Stimulated activated CD8-positive, alpha-beta memory T cell treated with anti-CD3 and anti-CD28 coated beads, Interleukin-2, amount 100 ng/mL, for 48 hours (primary cell): ENCODE data around the gene SMYD5.
"Not testable (repeated sequence)": the region's sequence is repeated elsewhere in the genome, so short reads cannot be mapped to it uniquely, and the experiment has no call there.

ENCODE experiments used
- DNase-seq, 2 donors: peaks; one replicate each; pipeline ENCODE4 v3.0.0-alpha.2; 2020; ENCODE audit warnings: low read depth in 2 of 2

The SMYD5 gene

DNA sequence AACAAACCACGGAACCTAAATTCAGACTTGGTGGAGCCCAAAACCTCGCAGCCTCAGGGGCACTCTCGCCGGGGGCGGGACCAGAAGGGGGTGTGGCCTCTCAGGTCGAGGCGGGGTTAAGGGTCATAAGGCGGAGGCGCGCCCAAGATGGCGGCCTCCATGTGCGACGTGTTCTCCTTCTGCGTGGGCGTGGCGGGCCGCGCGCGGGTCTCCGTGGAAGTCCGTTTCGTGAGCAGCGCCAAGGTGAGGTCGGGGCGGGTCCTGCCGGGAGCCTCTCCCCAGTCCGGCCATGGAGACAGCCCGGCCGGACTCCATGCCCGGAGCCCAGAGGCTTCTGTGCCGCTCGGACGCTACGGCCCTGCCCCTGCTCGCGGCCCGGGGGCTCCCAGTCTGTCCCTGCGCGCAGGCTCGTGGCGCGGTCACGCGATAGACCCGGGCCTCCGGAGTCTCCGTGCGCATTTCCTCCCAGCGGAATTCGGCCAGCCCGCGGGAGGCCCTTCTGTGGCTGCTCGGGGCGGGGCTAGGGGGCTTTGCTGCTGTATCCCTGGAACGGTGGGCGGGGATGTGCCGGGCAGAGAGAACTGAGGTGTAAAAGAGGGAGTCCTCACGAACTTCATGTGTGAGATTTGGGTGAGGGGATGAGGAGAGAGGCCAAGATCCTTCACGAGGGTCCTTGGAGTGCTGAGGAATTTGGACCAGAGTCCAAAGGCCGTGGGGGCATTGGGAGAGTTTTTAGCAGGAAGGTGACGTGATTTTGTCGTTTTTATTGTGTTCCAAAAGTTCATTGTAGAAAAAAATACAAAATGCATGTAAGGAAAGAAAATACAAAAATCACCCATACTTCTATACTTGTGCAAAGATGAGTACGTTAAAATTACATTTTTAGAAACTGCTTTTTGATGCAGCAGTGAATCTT is at the start of gene SMYD5:
SMYD5 (plus strand) TSS at position 126 of the 916 bp plus-strand sequence; CDS start at position 148, 22 bp downstream.
- peak; percentile 82 to 90 for DNase-seq

DNA sequence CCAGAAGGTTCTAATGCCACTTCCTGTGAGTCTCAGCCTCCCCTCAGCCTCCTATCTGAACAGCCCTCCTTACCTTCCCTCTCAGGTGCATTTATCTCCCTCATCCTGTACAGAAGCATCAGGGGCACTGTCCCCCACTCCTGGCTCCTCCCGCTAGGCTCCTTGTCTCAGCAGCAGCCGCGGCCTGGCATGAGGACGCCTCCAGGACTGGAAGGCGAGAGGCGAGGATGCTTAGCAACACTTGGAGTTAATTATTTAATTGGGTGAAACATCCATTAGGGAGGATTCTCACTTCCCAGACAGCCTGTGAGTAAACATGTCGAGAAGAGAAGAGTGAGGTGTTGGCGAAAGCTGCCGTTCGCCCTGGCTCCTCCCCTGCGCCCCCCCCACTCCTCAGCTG is 48.1 kb upstream of the SMYD5 start:
- DNase-seq, result not testable (repeated sequence)

DNA sequence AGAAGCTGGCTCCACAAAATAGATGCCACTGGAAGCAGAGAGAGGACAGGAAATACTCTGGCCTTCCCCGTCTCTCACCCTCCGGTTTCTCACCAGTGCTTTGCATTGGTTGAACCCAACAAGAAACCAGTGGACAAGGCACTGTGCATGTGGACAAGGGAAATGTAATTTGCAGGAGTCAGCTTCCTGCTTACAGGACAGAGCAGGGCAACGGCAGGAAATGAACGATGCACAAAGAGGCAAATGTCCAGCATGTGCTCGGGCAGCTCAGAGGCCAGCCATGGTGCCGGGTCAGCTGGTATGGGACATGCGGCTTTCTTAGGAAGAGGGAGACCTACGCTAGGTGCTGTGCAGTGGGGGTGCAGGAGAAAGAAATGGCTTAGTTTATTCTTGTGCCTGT is 47.2 kb upstream of the SMYD5 start:
- DNase-seq, result not testable (repeated sequence)

DNA sequence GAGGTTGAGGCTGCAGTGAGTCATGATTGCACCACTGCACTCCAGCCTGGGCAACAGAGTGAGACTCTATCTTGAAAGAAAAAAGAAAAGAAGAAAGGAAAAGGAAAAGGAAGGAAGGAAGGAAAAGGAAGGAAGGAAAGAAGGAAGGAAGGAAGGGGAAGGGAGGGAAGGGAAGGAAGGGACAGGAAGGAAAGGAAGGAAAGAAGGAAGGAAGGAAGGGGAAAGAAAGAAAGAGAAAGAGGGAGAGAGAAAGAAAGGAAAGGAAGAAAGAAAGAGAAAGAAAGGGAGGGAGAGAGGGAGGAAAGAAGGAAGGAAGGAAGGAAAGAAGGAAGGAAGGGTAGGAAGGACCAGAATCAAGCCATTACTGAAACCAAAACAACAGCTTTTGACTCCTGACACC is 45.7 kb upstream of the SMYD5 start:
- not testable (repeated sequence) for DNase-seq

DNA sequence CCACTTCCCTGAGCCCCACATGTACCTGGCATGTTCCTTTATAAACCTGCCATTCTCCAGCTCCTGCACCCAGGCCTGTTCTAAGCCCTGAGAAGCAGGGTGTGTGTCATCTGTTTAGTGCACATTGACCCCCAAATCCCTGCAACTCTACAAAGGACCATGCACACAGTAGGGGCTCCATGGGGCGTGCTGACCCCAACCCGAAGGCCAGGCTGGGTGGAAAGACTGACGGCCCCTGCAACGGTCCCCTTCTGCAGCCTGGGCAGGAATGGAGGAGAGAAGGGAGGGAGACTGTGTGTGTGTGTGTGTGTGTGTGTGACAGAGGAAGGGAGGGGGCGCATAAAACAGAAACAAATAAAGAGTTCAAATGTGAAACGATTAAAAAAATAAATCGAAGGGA is 43.7 kb upstream of the SMYD5 start:
- DNase-seq, result not testable (repeated sequence)

DNA sequence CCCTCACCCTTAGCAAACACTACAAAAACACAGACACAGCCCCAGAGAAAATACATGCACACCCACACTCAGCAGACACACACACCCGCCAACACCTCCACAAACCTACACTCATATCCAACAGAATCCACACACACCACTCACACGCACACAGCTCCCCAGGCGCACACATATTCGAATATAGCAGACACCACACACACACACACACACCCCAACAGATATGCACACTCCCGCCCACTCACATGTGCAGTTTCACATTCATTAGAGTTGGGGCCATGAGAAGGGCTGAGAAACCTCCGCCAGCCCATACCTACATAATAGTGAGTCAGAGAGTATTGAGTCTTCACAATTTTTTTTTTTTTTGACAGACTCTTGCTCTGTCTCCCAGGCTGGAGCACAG is 41.1 kb upstream of the SMYD5 start:
- peak in 1 of 2 donors; percentile 43 for DNase-seq

DNA sequence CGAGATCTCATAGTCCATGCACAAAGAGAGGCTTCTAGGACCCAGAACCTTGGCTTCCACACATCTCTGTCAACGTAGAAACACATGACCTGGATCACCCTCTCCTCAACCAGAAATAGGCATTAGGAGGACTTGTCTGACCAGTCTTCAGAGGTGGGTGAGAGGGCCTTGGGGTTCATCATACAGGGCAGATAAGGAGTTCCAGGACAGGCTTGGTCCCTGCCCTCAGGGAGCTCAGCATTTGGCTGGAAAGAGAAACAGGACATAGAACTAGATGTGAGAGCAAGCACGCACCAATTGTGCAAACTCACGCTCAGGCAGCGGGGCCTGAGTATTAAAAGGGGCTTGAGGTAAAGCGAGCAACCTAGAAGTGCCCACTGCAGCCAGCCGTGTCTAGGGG is 40.3 kb upstream of the SMYD5 start:
- no peak for DNase-seq

DNA sequence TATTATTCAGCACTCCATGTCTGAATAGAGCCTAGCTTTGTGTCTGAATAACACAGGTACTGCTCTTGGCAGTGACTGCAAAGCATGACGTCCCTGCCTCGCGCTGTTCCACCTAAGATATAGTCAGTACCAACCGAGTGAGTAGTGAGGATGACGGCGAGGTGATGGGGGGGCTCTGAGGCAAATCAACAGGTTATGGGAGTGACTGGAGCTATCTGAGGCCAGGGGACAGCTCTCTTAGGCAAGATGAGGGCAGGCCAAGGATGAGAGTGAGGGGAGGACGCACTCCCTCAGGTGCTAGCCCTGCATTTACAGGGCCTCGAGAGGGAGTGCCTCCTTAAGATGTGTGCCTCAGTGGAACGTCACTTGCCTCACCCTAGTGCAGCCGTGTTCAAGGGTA is 39.8 kb upstream of the SMYD5 start:
- no peak for DNase-seq

DNA sequence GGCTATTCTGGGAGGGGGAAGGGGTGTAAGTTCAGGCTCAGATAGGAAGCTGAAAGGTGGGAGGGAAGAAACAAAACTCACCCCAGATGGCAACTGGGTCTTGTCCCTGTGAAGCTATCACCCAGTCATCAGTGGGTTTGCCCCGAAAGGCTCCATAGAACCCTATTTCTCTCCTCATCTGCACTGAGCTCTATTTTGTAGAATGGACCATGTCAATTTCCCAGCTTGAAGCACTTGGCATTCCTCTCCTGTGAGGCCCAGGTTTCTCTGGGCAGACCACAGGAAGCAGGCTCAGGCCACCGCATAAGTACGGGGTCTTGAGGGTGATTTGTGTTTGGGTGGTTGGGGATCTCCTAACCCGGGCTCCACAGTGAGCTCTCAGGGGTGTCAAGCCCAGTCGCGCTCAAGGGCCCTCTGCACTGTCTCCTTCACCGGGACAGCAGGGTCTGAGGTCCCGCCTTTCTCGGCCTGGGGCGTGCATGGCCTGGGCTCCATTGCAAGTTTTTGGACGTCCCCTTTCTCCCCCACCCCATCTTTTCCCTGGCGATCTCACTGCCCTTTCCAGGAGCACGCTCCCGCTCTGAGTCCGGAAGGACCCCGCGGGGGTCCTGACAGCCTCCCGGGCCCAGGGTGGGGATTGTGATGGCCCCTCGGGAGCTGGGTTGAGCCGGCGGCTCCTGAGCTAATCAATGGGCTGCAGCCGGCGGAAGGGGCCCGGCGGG is 38.9 kb upstream of the SMYD5 start:
- DNase-seq, result no peak

DNA sequence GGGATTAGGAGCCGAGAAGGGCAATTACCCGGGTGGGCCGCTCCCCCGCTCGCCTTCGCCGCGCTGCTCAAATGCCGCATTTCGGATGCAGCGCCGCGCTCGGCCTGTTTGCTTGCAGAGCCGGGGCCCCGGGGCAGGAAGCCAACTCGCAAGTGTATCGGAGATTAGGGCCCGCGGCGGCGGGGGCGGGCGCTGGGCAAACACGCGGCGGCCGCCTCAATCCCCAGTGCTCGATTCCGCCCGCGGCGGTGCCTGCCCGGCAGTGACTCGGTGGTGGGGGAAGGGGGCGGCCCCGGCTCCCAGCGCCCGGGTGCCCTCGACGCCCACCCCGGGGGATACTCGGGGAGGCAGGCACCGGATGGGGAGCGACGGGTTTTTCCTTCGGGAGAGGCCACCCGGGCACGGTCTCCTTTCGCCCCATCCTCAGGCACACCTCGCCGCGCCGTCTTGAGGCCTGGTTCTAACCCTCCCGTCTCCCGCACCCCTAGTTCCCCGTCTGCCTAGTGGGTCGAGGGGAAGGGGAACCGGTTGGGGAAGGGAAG is 38.3 kb upstream of the SMYD5 start:
- peak; percentile 58 to 69 for DNase-seq

DNA sequence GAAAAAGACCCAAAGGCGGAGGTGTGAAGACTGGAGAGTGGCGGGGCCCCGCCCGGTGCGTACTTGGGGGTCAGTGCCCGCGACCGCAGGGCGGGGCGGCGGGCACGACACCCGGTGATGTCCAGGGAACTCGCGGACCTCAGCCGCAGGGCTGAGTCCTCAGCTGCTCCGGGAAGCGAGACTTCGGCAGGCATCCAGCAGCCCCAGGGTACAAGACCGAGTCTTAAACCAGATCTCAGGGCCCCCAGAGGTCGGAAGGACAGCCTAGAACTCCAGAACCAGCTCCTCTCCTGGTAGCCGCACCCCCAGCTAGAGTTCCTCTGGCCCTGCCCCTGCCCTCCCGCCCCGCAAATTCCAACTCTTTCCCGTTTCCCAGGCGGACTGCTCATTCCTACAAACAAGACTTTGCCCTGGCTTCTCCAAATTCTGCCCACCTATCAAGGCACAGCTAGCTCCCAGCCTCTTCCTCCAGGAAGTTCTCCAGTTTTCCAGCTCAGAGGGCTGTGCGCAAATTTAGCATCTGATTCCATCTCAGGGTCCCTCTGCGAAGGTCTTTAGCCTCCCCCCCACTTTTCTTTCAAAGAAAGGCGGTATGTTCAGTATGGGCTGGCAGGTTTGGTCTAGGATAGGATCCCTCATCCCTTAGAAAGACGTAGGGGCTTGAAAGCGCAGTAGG is 37.7 kb upstream of the SMYD5 start:
- DNase-seq, result no peak

DNA sequence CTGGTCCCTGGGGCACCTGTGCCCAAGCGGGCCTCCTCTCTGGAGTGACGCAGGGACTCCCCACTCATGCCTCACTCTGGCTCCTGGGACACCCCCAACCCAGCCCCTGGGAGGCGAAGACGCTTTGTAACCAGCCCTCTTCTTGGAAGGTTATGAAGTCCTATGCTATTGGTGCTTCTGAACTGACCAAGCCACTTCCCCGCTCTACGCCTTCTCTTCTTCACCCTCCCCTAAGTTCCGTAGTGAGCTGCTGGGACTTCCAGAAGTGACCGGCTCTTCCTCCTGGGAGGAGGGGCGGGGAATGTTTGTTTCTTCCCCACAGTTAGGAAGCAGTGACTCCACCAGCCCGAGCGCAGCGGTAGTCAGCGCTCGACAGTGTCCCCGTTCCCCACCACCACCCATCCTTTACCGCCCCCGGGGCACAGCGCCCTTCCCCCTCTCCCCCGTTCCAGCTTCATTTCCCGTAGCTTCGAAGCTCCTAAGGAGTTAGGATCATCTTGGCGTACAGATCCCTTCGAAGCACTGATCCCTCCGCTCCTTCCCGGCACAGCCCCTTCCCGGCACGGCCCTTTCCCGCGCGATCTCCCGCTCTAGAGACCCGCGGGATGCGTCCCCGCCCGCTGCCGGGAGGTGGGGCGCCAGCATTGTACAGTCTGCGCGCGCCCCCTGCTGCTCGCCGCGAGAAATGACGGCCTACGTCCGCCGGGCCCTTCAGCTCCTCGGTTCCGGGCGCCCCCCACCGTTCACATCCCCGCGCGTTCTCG is 37.0 kb upstream of the SMYD5 start:
- DNase-seq, result peak; percentile 85 to 87

DNA sequence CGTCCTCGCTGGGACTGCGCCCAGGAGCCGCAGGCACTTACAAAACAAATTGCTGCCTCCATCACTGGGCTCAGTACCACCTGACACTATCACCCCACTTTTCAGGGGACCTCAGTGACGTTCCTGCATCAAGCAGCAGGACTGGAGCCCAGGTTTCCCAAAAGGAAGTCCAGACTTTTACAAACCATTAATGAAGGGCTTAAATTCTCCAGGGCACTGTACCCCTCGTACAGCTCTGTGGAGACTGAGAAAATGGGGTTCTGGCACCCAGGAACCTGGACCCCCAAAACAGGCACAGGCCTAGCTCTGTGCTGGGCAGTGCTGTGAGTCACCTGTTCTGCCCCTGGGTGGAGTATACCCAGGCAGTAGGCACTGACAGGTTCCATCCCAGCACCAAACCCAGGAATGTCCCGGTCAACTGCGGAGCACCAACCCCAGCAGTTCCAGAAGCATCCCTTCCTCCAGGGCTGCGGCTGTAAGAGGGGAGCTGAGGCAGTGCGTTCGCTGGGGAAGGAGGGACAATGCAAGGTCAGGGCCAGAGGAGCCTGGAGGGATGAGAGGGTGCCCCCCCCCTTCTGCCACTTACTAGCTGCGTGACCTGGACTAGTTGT is 36.3 kb upstream of the SMYD5 start:
- DNase-seq, result no peak

DNA sequence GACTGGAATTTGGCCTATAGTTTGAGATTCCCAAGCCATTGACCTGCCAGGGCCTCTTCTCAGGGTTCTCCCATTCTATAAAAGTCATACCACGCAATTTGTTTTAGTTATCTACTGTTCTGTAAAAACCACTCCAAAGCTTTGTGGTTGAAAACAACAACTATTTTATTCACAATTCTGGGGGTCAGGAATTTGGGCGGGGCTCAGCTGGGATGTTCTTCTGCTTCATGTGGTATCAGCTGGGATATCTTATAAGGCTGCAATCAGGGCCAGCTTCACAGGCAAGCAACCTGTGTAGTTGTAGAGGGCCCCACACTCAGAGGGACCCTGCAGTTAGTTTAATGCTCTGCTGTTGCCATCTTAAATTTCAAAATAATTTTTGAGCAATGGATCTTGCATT is 28.1 kb upstream of the SMYD5 start:
- no peak for DNase-seq

DNA sequence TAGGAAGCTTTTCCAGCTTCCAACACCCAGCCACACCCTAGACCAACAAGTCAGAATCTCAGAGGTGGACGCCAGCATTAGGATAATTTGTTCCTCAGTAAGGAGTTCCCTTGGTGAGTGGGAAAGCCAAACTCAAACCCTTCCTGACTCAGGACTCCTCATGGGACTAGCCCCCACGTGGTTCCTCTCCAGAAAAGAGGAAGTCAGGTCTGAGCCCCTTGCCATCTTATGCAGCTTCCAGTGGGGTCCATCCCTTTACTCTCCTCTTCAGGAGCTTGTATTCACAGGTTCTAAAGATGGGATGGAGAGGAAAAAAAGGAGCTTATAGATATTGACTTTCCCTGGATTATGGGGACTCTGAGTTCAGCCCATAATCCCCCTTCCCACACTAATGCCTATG is 26.5 kb upstream of the SMYD5 start:
- DNase-seq, result no peak

DNA sequence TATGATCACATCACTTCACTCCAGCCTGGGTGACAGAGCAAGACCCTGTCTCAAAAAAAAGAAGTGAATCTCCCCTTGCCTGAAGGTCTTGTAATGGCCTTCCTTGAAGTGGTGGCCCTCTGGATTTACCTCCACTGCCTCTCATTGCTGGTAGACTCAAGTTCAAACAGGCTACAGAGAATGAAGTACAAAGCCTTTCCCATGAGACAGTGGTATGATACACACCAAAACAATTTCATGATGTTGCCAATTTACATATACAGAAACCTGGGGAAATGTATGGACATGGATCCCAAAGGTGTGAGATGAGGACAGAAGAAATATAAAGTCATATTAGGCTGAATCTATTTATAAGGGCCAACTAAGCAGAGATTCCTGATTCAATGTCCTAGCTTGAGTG is 16.5 kb upstream of the SMYD5 start:
- DNase-seq, result no peak

DNA sequence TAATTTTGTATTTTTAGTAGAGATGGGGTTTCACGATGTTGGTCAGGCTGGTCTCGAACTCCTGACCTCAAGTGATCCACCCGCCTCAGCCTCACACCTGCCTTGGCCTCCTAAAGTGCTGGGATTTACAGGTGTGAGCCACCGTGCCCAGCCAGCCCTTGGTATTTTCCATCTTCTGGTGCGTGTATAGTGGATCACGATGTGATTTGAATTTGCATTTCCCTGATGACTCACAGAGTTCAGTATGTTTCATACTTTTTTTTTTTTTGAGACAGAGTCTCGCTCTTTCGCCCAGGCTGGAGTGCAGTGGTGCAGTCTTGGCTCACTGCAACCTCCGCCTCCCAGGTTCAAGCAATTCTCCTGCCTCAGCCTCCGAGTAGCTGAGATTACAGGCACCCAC is 13.8 kb upstream of the SMYD5 start:
- not testable (repeated sequence) for DNase-seq

DNA sequence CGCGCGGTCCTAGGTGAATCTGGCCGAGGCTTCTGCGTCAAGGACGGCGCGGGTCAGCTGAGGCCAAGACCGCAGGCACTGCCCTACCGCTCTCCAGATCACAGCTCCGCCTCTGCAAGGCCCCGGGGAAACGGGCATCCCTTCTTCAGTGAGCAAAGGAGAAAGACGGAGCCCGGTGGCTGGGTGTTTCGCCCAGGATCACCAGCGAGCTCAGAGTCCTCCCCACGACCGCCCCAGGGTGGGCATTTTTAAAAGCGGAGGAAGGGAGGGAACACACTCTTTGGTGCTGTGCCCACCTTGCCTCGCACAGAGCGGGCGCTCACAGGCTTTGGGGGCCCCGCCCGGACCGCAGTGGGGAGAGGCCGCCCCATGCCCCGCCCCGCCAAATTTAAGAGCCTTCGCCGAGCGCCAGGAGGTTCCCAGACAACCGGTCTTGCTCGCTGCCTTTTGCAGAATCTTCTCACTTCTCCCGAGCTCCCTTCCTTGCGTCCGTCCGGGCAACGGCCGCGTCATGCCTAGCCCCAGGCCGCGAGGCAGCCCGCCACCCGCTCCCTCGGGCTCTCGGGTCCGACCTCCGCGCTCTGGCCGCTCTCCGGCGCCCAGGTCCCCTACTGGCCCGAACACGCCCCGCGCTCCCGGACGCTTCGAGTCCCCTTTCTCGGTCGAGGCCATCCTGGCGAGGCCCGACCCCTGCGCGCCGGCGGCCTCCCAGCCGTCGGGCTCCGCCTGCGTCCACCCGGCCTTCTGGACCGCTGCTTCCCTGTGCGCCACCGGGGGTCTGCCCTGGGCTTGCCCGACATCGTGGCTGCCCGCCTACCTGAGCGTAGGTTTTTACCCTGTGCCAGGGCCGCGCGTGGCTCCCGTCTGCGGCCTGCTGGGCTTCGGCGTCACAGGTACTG is 11.6 kb upstream of the SMYD5 start, which contains the start of gene NOTO:
NOTO (plus strand) TSS at position 419 of the 899 bp plus-strand sequence; CDS start at position 512, 93 bp downstream.
- DNase-seq, result no peak

DNA sequence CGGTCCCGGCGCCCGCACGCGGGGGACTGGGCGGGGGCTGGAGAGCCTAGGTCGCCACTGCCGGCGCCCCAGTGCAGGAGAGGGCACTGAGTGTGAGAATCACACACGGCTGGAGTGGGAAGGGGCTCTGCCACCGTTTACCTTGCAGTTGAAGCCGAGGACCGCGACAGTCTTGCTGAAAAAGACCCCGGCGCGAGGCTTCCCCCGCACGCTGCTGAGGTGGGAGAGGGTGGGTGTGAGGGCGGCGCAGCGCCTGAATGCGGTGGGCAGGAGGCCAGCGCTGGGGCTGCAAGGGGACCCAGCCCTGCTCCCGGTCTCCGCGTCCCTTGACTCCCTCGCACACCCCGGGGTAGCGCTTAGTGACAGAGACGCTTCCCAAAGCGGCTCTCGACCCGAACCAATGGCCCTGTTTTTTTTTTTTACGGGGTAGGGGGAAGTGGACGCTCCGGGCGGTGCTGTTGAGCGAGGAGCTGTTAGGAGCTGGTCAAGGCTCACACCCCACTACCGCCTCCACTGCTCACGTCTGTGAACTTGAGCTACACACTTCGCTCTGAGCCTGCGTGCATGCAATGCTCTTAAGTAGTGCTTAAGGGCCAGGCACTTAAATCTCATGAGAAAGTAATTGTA is 10.9 kb upstream of the SMYD5 start:
- DNase-seq, result no peak
